Mesendoderm (in vitro differentiated cells): ENCODE measurements around the gene PGM1.

Experiments
- DNase-seq: peaks from one replicate; pipeline ENCODE4 v3.0.0; 2013
- H2AK5ac ChIP-seq: 2 replicates; pipeline ENCODE4 v1.6.1; 2013; ENCODE audit warnings: low read length, inconsistent platforms
- H2BK120ac ChIP-seq: 2 replicates; pipeline ENCODE4 v1.6.1; 2013; ENCODE audit warnings: low read depth, mild to moderate bottlenecking, low read length, moderate library complexity, mixed read lengths
- H2BK15ac ChIP-seq: replicated peaks from 2 replicates; pipeline ENCODE4 v1.6.1; 2013; ENCODE audit warnings: low read depth, mild to moderate bottlenecking, moderate library complexity
- H2BK5ac ChIP-seq: 2 replicates; pipeline ENCODE4 v1.6.1; 2013; ENCODE audit warnings: low read length, inconsistent platforms
- H3K18ac ChIP-seq: 2 replicates; pipeline ENCODE4 v1.6.1; 2013; ENCODE audit warnings: mild to moderate bottlenecking, low read length, mixed read lengths
- H3K23ac ChIP-seq: one replicate; pipeline ENCODE4 v1.6.1; 2013; ENCODE audit warnings: low read length
- H3K27ac ChIP-seq: 2 replicates; pipeline ENCODE4 v1.5.1; 2013; ENCODE audit warnings: low read depth, mild to moderate bottlenecking, inconsistent platforms, low read length, moderate library complexity
- H3K27me3 ChIP-seq: 2 replicates; pipeline ENCODE4 v1.6.1; 2013; ENCODE audit warnings: low read length, control low read depth, mild to moderate bottlenecking, inconsistent platforms; ENCODE audit not compliant: insufficient read depth, poor library complexity
- H3K36me3 ChIP-seq: 2 replicates; pipeline ENCODE4 v1.6.1; 2013; ENCODE audit warnings: low read length, inconsistent platforms; ENCODE audit not compliant: control insufficient read depth, insufficient read depth
- H3K4ac ChIP-seq: one replicate; pipeline ENCODE4 v1.6.1; 2013; ENCODE audit warnings: low read depth, mild to moderate bottlenecking, low read length, moderate library complexity
- H3K4me1 ChIP-seq: 2 replicates; pipeline ENCODE4 v1.6.1; 2013; ENCODE audit warnings: low read depth, low read length, inconsistent platforms; ENCODE audit not compliant: control insufficient read depth
- H3K4me2 ChIP-seq: 2 replicates; pipeline ENCODE4 v1.6.1; 2013; ENCODE audit warnings: low read length
- H3K4me3 ChIP-seq: 2 replicates; pipeline ENCODE4 v1.5.1; 2013; ENCODE audit warnings: mild to moderate bottlenecking, low read length
- H3K56ac ChIP-seq: one replicate; pipeline ENCODE4 v1.6.1; 2013; ENCODE audit warnings: low read length
- H3K79me1 ChIP-seq: 2 replicates; pipeline ENCODE4 v1.6.1; 2013; ENCODE audit warnings: low read length, inconsistent platforms
- H3K79me2 ChIP-seq: 2 replicates; pipeline ENCODE4 v1.6.1; 2013; ENCODE audit warnings: mild to moderate bottlenecking, low read length; ENCODE audit not compliant: control insufficient read depth, insufficient read depth
- H3K9ac ChIP-seq: 2 replicates; pipeline ENCODE4 v1.6.1; 2013; ENCODE audit warnings: low read length, inconsistent platforms
- H4K5ac ChIP-seq: one replicate; pipeline ENCODE4 v1.6.1; 2013; ENCODE audit warnings: low read length
- H4K8ac ChIP-seq: one replicate; pipeline ENCODE4 v1.6.1; 2013; ENCODE audit warnings: low read depth, mild to moderate bottlenecking, control low read depth, low read length, moderate library complexity
- WGBS: extraction: QIAGEN DNeasy Blood & Tissue Kit; methylation state at CpG from one replicate; pipeline ENCODE4 v1.1.7; 2013; ENCODE audit warnings: low lambda C conversion rate, missing lambda C conversion rate; ENCODE audit not compliant: insufficient coverage; ENCODE audit errors: extremely low coverage; 5-methylcytosine and 5-hydroxymethylcytosine counted together

The PGM1 gene

GRCh38 chr1:63693944-63694571 is 100.8 kb downstream of the PGM1 start:
- Histone ChIP-seq H2BK15ac (no peak overlapping the region), H3K4me1 (no peaks in the 10 kb centered on the region), H4K5ac (no peak overlapping the region), H3K23ac (no peak overlapping the region), H3K79me2 (no peaks in the 10 kb centered on the region), H4K8ac (no peak overlapping the region), H3K4me2 (no peak overlapping the region), H3K4me3 (no peak overlapping the region), H2BK5ac (no peak overlapping the region), H3K56ac (no peak overlapping the region), H3K18ac (no peak overlapping the region), H2AK5ac (no peak overlapping the region), H3K9ac (no peak overlapping the region), H3K4ac (no peak overlapping the region), H3K27me3 (no peaks in the 10 kb centered on the region), H3K36me3 (no peaks in the 10 kb centered on the region), H3K27ac (no peak overlapping the region), H3K79me1 (no peaks in the 10 kb centered on the region), H2BK120ac (no peak overlapping the region)
- WGBS: no CpG with 5 or more reads among the region's 2 CpGs
- no peak for DNase-seq

- H3K23ac ChIP-seq: no peak overlapping the region
- H2BK15ac ChIP-seq: no peak overlapping the region
- H2BK5ac ChIP-seq: no peak overlapping the region
- no peak overlapping the region for H3K4me2 ChIP-seq
- H2AK5ac ChIP-seq: no peak overlapping the region
- no peak overlapping the region for H3K18ac ChIP-seq
- H3K79me1 ChIP-seq: no peaks in the 10 kb centered on the region
- no peak overlapping the region for H3K27ac ChIP-seq
- no peak overlapping the region for H4K5ac ChIP-seq
- H3K4me1 ChIP-seq: no peaks in the 10 kb centered on the region
- no peak overlapping the region for H4K8ac ChIP-seq
- no peaks in the 10 kb centered on the region for H3K36me3 ChIP-seq
- no peak for DNase-seq
- no peaks in the 10 kb centered on the region for H3K27me3 ChIP-seq
- no peak overlapping the region for H3K56ac ChIP-seq
- H3K4me3 ChIP-seq: no peak overlapping the region
- WGBS: no CpG with 5 or more reads among the region's 13 CpGs
- no peaks in the 10 kb centered on the region for H3K79me2 ChIP-seq
- no peak overlapping the region for H3K9ac ChIP-seq
- no peak overlapping the region for H3K4ac ChIP-seq
- no peak overlapping the region for H2BK120ac ChIP-seq
Measured at GRCh38 chr1:63698001-63698838, 105.0 kb downstream of the PGM1 start.

- no CpG with 5 or more reads among the region's 6 CpGs for WGBS
- H2BK120ac ChIP-seq: no peak overlapping the region
- H3K9ac ChIP-seq: no peak overlapping the region
- no peak overlapping the region for H3K56ac ChIP-seq
- H2AK5ac ChIP-seq: no peak overlapping the region
- no peaks in the 10 kb centered on the region for H3K36me3 ChIP-seq
- H3K79me1 ChIP-seq: no peaks in the 10 kb centered on the region
- no peak overlapping the region for H2BK5ac ChIP-seq
- H3K4me3 ChIP-seq: no peak overlapping the region
- H3K27me3 ChIP-seq: no peaks in the 10 kb centered on the region
- H3K4me2 ChIP-seq: no peak overlapping the region
- H3K4ac ChIP-seq: no peak overlapping the region
- no peaks in the 10 kb centered on the region for H3K79me2 ChIP-seq
- no peak overlapping the region for H4K8ac ChIP-seq
- no peak overlapping the region for H2BK15ac ChIP-seq
- H4K5ac ChIP-seq: no peak overlapping the region
- no peak for DNase-seq
- no peak overlapping the region for H3K23ac ChIP-seq
- no peak overlapping the region for H3K18ac ChIP-seq
- no peak overlapping the region for H3K27ac ChIP-seq
- no peaks in the 10 kb centered on the region for H3K4me1 ChIP-seq
Measured at GRCh38 chr1:63701187-63701586, 108.0 kb downstream of the PGM1 start.

- Histone ChIP-seq H3K27me3 (no peaks in the 10 kb centered on the region), H2BK5ac (no peak overlapping the region), H3K79me2 (no peaks in the 10 kb centered on the region), H3K4me3 (no peak overlapping the region), H4K8ac (no peak overlapping the region), H3K23ac (no peak overlapping the region), H3K18ac (no peak overlapping the region), H3K27ac (no peak overlapping the region), H3K4me2 (no peak overlapping the region), H4K5ac (no peak overlapping the region), H3K9ac (no peak overlapping the region), H2AK5ac (no peak overlapping the region), H3K36me3 (no peaks in the 10 kb centered on the region), H3K79me1 (no peaks in the 10 kb centered on the region), H3K56ac (no peak overlapping the region), H3K4ac (no peak overlapping the region), H2BK15ac (no peak overlapping the region), H3K4me1 (no peaks in the 10 kb centered on the region), H2BK120ac (no peak overlapping the region)
- DNase-seq: no peak
- no CpG with 5 or more reads among the region's 8 CpGs for WGBS
Measured at GRCh38 chr1:63703701-63704107, 110.5 kb downstream of the PGM1 start.

- H3K4me2 ChIP-seq: no peak overlapping the region
Measured at GRCh38 chr1:63704443-63704842, 111.2 kb downstream of the PGM1 start.

More at GRCh38 chr1:63704443-63704842, 111.2 kb downstream of the PGM1 start:
- Histone ChIP-seq H3K79me2 (no peaks in the 10 kb centered on the region), H3K36me3 (no peaks in the 10 kb centered on the region), H3K27ac (no peak overlapping the region), H2BK15ac (no peak overlapping the region), H3K4me1 (no peaks in the 10 kb centered on the region), H3K23ac (no peak overlapping the region), H3K27me3 (no peaks in the 10 kb centered on the region), H3K18ac (no peak overlapping the region), H3K4me3 (no peak overlapping the region), H3K4ac (no peak overlapping the region), H4K5ac (no peak overlapping the region), H2BK5ac (no peak overlapping the region), H3K9ac (no peak overlapping the region), H3K79me1 (no peaks in the 10 kb centered on the region), H3K56ac (no peak overlapping the region), H4K8ac (no peak overlapping the region), H2AK5ac (no peak overlapping the region), H2BK120ac (no peak overlapping the region)
- no CpG with 5 or more reads among the region's 3 CpGs for WGBS
- DNase-seq: no peak
